ENCODE results near the gene MT1A.
"Not testable (repeated sequence)": the region's sequence is repeated elsewhere in the genome, so short reads cannot be mapped to it uniquely, and the experiment has no call there.

DNA sequence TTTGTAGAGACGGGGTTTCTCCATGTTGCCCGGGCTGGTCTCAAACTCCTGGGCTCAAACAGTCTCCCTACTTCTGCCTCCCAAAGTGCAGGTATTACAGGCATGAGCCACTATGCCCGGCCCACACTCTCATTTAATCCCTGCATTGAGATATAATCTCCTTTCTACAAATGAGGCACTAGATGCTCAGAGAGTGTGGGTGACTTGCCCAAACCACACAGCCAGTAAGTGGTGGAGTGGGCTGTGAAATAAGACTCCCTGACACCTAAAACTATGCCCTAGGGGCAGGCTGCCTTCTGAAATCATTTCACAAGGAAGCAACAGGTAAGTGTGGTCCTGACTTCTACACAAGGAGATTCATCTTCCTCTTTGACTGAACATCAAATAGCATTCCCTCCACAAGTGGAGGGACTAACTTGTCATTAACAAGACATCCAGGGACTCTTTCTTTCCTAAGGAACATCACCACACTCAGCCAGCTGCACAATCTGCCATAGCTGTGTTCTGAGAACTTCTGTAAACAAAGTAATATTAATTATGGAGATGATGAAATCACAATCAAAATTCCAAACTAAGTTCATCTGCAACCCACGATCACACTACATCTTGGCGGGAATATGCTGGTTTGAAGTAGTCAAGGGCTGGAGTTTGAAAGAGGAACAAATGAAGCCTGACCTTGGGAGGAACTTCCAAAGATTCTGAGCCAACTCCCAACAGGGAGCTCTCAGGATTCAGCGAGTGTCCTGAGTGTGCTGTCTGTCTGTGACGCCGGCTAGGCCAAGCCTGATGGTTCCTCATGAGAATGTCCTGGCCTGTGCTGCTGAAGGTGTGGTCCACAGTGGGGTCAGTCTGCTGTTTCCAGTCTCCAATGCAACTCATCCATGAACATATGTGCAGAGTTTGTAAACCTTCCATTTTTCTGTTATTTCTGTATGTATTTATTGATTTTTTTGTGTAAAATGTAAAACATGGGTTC, 27.1 kb downstream of the MT1A start:
- not testable (repeated sequence) for TF ChIP-seq JUN (IDR thresholded peaks at IDR 0.05; ENCODE audit: low read depth, low read length); SIX5 (IDR thresholded peaks at IDR 0.05; ENCODE audit: low read depth, low read length); EZH2 (IDR thresholded peaks at IDR 0.05; ENCODE audit: low read depth, low read length, severe bottlenecking); KDM5A (IDR thresholded peaks at IDR 0.05; ENCODE audit: low read length); HDAC2 (IDR thresholded peaks at IDR 0.05; ENCODE audit: borderline replicate concordance in 1 of 2, low read depth in 2 of 2, low read length in 2 of 2); SIN3A (conservative IDR thresholded peaks at IDR 0.05 in 1 of 2, IDR thresholded peaks at IDR 0.05 in 1 of 2; ENCODE audit: low read depth in 1 of 2, low read length in 2 of 2); RAD21 (IDR thresholded peaks at IDR 0.05 in 1 of 2, conservative IDR thresholded peaks at IDR 0.05 in 1 of 2; ENCODE audit: low read depth in 2 of 2, low read length in 2 of 2)
- TF ChIP-seq, protein P1, sequence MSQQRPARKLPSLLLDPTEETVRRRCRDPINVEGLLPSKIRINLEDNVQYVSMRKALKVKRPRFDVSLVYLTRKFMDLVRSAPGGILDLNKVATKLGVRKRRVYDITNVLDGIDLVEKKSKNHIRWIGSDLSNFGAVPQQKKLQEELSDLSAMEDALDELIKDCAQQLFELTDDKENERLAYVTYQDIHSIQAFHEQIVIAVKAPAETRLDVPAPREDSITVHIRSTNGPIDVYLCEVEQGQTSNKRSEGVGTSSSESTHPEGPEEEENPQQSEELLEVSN (IDR thresholded peaks at IDR 0.05), result not testable (repeated sequence)
- TF ChIP-seq, protein P2, sequence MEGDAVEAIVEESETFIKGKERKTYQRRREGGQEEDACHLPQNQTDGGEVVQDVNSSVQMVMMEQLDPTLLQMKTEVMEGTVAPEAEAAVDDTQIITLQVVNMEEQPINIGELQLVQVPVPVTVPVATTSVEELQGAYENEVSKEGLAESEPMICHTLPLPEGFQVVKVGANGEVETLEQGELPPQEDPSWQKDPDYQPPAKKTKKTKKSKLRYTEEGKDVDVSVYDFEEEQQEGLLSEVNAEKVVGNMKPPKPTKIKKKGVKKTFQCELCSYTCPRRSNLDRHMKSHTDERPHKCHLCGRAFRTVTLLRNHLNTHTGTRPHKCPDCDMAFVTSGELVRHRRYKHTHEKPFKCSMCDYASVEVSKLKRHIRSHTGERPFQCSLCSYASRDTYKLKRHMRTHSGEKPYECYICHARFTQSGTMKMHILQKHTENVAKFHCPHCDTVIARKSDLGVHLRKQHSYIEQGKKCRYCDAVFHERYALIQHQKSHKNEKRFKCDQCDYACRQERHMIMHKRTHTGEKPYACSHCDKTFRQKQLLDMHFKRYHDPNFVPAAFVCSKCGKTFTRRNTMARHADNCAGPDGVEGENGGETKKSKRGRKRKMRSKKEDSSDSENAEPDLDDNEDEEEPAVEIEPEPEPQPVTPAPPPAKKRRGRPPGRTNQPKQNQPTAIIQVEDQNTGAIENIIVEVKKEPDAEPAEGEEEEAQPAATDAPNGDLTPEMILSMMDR (IDR thresholded peaks at IDR 0.05; ENCODE audit: control extremely low read depth in 1 of 3, insufficient read depth in 1 of 3, low read depth in 1 of 3, low read length in 3 of 3), result not testable (repeated sequence)

All from H1 (cell line).